ENCODE measurements around the gene CCDC183.

DNA sequence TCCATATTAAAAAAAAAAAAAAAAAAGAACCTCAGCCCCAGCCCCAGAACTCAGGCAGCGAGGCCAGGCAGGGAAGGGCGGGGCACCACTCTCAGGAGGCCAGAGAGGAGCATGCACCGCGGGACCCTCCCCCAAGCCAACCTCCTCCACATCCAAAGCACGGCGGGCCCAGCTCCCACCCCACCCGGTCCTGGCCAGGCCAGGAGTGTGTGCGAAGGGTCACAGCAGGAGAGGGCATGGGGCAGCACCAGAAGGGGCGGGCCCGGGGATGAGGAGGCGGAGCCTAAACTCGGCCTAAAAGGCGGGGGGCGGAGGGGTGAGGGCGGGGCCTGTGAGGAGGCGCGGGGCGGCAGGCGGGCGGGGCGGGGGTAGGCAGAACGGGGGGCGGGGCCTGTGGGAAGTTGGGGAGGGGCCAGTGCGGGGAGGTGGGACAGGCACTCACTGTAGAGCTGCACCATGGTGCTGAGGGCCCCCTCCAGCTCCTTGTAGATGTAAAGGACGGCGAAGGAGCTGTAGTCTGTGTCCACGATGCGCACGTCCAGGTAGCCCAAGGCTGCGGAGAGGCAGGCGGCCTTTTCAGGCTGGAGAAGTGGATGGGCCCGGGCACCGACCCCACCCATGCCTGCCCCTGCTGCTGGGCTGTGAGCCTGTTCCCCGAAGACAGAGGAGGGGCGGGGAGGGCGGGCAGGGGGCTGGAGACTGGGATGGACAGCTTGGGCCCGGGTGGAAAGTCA is 33.1 kb upstream of the CCDC183 start:
- no peak for TF ChIP-seq CTCF (IDR thresholded peaks at IDR 0.05; ENCODE audit: poor library complexity, severe bottlenecking)
- TF ChIP-seq POLR2AphosphoS5 (IDR thresholded peaks at IDR 0.05) = no peak

Measured in neural cell (in vitro differentiated cells).